B cell (primary cell): ENCODE measurements around the gene XYLT1. TPM values are rescaled to one million over a fixed set of nuclear protein-coding genes. Genes with fewer than 3 reads are reported as not detected.

Experiments used
- ATAC-seq: fragments of 200-7000 bp; cut with Tn5 transposase; one replicate; pipeline ENCODE4 v1.10.0; 2021; ENCODE audit warnings: low read depth, mild to moderate bottlenecking, moderate number of reproducible peaks, moderate library complexity
- CTCF ChIA-PET: fragments of 350-600 bp; sonication (Branson Sonifier 250); formaldehyde crosslinking; loops from one replicate; lab custom pipeline; 2021; ENCODE audit warnings: antibody characterized with exemption, inconsistent platforms; lab: Charles Lee
- POLR2A ChIA-PET: fragments of 350-600 bp; sonication (Branson Sonifier 250); formaldehyde crosslinking; loops from one replicate; lab custom pipeline; 2021; ENCODE audit warnings: antibody characterized with exemption; lab: Charles Lee
- DNase-seq: peaks from one replicate; pipeline ENCODE4 v3.0.0; 2013
- H2AFZ ChIP-seq: 2 replicates; pipeline ENCODE4 v1.6.1; 2012; ENCODE audit warnings: mild to moderate bottlenecking, low read depth, low read length; ENCODE audit not compliant: insufficient read depth, poor library complexity, severe bottlenecking
- H3K27ac ChIP-seq, 2 donors: 1 replicate in 1 of 2; 2 replicates in 1 of 2; pipeline ENCODE4 v1.5.1; 2012 to 2013; ENCODE audit warnings: low read length in 2 of 2, mild to moderate bottlenecking in 2 of 2, moderate library complexity in 1 of 2
- H3K27me3 ChIP-seq, 4 experiments: fragments of 200-600 bp in 1 of 4; sonication (generic) in 1 of 4; replicated peaks in 1 of 4; 1 replicate in 2 of 4; 2 replicates in 2 of 4; pipeline versions ENCODE4 v1.6.1 to v1.7.0; 2013 to 2016; ENCODE audit warnings: low read length in 3 of 4, mild to moderate bottlenecking in 2 of 4, mixed read lengths in 1 of 4, moderate library complexity in 1 of 4; ENCODE audit not compliant: insufficient read depth in 4 of 4, control insufficient read depth in 3 of 4; ENCODE audit errors: control extremely low read depth in 1 of 4
- H3K36me3 ChIP-seq, 2 experiments: replicated peaks in 1 of 2; 1 replicate in 1 of 2; 2 replicates in 1 of 2; pipeline versions ENCODE4 v1.6.1 to v1.7.1; 2013; ENCODE audit warnings: low read length in 1 of 2; ENCODE audit not compliant: insufficient read depth in 2 of 2, control insufficient read depth in 1 of 2; ENCODE audit errors: control extremely low read depth in 1 of 2, extremely low read depth in 1 of 2
- H3K4me1 ChIP-seq, 2 donors: fragments of 200-600 bp in 1 of 2; sonication (generic) in 1 of 2; 1 replicate in 1 of 2; 2 replicates in 1 of 2; pipeline versions ENCODE4 v1.5.1 to v1.6.1; 2013 to 2017; ENCODE audit warnings: low read length in 2 of 2; ENCODE audit not compliant: control insufficient read depth in 2 of 2, insufficient read depth in 2 of 2
- H3K4me2 ChIP-seq: replicated peaks from 2 replicates; pipeline ENCODE3; 2012; ENCODE audit warnings: mild to moderate bottlenecking, low read depth, low read length; ENCODE audit not compliant: poor library complexity, severe bottlenecking
- H3K4me3 ChIP-seq, 5 experiments: fragments of 200-600 bp in 1 of 5; sonication (generic) in 1 of 5; 1 replicate in 3 of 5; 2 replicates in 2 of 5; pipeline versions ENCODE4 v1.5.1 to v1.7.0; 2011 to 2016; ENCODE audit warnings: low read length in 4 of 5, mild to moderate bottlenecking in 4 of 5, low read depth in 2 of 5, control low read depth in 1 of 5, moderate library complexity in 1 of 5; ENCODE audit not compliant: insufficient read depth in 1 of 5; ENCODE audit errors: control extremely low read depth in 1 of 5, extremely low read depth in 1 of 5
- H3K79me2 ChIP-seq: fragments of 200-600 bp; sonication (generic); one replicate; pipeline ENCODE4 v1.6.0; 2016; ENCODE audit warnings: low read length; ENCODE audit not compliant: control insufficient read depth, insufficient read depth
- H3K9ac ChIP-seq: fragments of 200-600 bp; sonication (generic); 2 replicates; pipeline ENCODE4 v1.6.1; 2017; ENCODE audit warnings: mild to moderate bottlenecking, low read length, moderate library complexity
- H3K9me3 ChIP-seq, 3 donors: one replicate each; pipeline versions ENCODE4 v1.6.1 to v1.7.1; 2013; ENCODE audit warnings: low read length in 2 of 3; ENCODE audit not compliant: control insufficient read depth in 2 of 3, insufficient read depth in 1 of 3; ENCODE audit errors: control extremely low read depth in 1 of 3
- H4K20me1 ChIP-seq: 2 replicates; pipeline ENCODE4 v1.6.0; 2012; ENCODE audit warnings: mild to moderate bottlenecking, low read length; ENCODE audit not compliant: insufficient read depth, control insufficient read depth, poor library complexity, severe bottlenecking
- H3K27ac Mint-ChIP-seq: one replicate; pipeline ENCODE4 v1.8.0; 2021; ENCODE audit warnings: mixed read lengths
- H3K27me3 Mint-ChIP-seq: one replicate; pipeline ENCODE4 v1.8.0; 2021; ENCODE audit warnings: mixed read lengths
- H3K4me1 Mint-ChIP-seq: one replicate; pipeline ENCODE4 v1.8.0; 2021; ENCODE audit warnings: mixed read lengths
- H3K4me3 Mint-ChIP-seq: one replicate; pipeline ENCODE4 v1.8.0; 2021; ENCODE audit warnings: mixed read lengths
- H3K9me3 Mint-ChIP-seq: one replicate; pipeline ENCODE4 v1.8.0; 2022; ENCODE audit warnings: mixed read lengths; ENCODE audit not compliant: insufficient read depth
- CTCF ChIP-seq: fragments of 200-600 bp; IDR thresholded peaks from one replicate; pipeline ENCODE4 v1.8.0; 2022; ENCODE audit warnings: antibody characterized with exemption, mild to moderate bottlenecking
- EZH2 ChIP-seq: IDR thresholded peaks from 2 replicates; pipeline ENCODE4 v1.6.1; 2012; ENCODE audit warnings: borderline replicate concordance, low read depth, mild to moderate bottlenecking, moderate library complexity, low read length; ENCODE audit not compliant: insufficient read depth, poor library complexity, severe bottlenecking
- WGBS: methylation state at CpG from one replicate; pipeline ENCODE4 v1.1.5; 2013; ENCODE audit warnings: missing lambda C conversion rate; ENCODE audit not compliant: insufficient coverage; 5-methylcytosine and 5-hydroxymethylcytosine counted together
- intact Hi-C: fragments of 100-400 bp; cut with micrococcal nuclease; formaldehyde crosslinking; loops from one replicate; pipeline ENCODE4 v1.10.0; 2022
- polyA plus RNA-seq: library from polyadenylated mRNA; depleted of rRNA; stranded (reverse); fragments of >200 nt; gene quantifications from 2 replicates; pipeline ENCODE4 v1.2.3, GENCODE V29; 2012
- total RNA-seq, 2 donors: library from RNA; stranded (reverse); fragments of 120-200 nt in 1 of 2; gene quantifications; 1 replicate in 1 of 2; 2 replicates in 1 of 2; pipeline versions ENCODE4 v1.2.3 to v1.2.4, GENCODE V29; 2013 to 2022

The XYLT1 gene
- total and polyA plus RNA-seq, 2 donors (not counting 1 experiment from before 2014, with no cell fraction given), result 8.7 to 59.6 TPM

- peaks cover 35 to 51% of the 10 kb centered on the region in 2 donors for H3K4me1 ChIP-seq
- H3K9me3 ChIP-seq, result peaks cover 0 to 3% (median 2%) of the 10 kb centered on the region in 3 donors
- peaks cover 71% of the 10 kb centered on the region for H3K79me2 ChIP-seq
- POLR2A ChIA-PET, result no interaction called here
- Mint-ChIP-seq H3K27ac (no peak overlapping the region), H3K4me1 (peaks cover 54% of the 10 kb centered on the region), H3K9me3 (no peaks in the 10 kb centered on the region), H3K4me3 (no peak overlapping the region), H3K27me3 (no peaks in the 10 kb centered on the region)
- intact Hi-C loops, result no loop called here
- DNase-seq, result no peak
- CTCF ChIA-PET, result interaction anchor here (1.4 to 1.8 kb wide), 3 partner anchors 31 to 106 kb away, joined by 3 to 7 read pairs (median 4); no protein-coding TSS in a partner anchor
- no peak overlapping the region for H3K4me3 ChIP-seq
- no peak for TF ChIP-seq EZH2
- no peak for TF ChIP-seq CTCF
- peak overlapping the region; percentile 59 for H3K4me2 ChIP-seq
- H2AFZ ChIP-seq, result no peak overlapping the region
- peak overlapping the region in 1 of 2 donors; percentile 67 for H3K27ac ChIP-seq
- ATAC-seq, result no peak
- WGBS, result 91% methylated on average over 5 of the region's 5 CpGs
- no peaks in the 10 kb centered on the region for H4K20me1 ChIP-seq
- H3K27me3 ChIP-seq, result no peaks in the 10 kb centered on the region
- H3K9ac ChIP-seq, result no peak overlapping the region
- H3K36me3 ChIP-seq, result peaks cover 0 to 7% of the 10 kb centered on the region in 2 experiments
These were observed 62.5 kb downstream of the XYLT1 start for GRCh38 chr16:17408296-17408695.

- peaks cover 71% of the 10 kb centered on the region for H3K79me2 ChIP-seq
- CTCF ChIA-PET, result interaction anchor here (1.6 kb wide), 1 partner anchor 60 kb away, joined by 4 read pairs; no protein-coding TSS in a partner anchor
- H3K9me3 ChIP-seq, result peaks cover 0 to 3% (median 2%) of the 10 kb centered on the region in 3 donors
- no peak overlapping the region for H3K4me3 Mint-ChIP-seq
- H2AFZ ChIP-seq, result no peak overlapping the region
- no peaks in the 10 kb centered on the region for H3K9me3 Mint-ChIP-seq
- TF ChIP-seq EZH2, result no peak
- TF ChIP-seq CTCF, result no peak
- POLR2A ChIA-PET, result no interaction called here
- no peaks in the 10 kb centered on the region for H4K20me1 ChIP-seq
- no peak for ATAC-seq
- no CpG with 5 or more reads among the region's 3 CpGs for WGBS
- H3K27ac Mint-ChIP-seq, result no peak overlapping the region
- intact Hi-C loops, result no loop called here
- H3K27ac ChIP-seq, result no peak overlapping the region
- H3K9ac ChIP-seq, result no peak overlapping the region
- no peaks in the 10 kb centered on the region for H3K27me3 Mint-ChIP-seq
- no peak overlapping the region for H3K4me3 ChIP-seq
- peaks cover 26 to 41% of the 10 kb centered on the region in 2 donors for H3K4me1 ChIP-seq
- no peak overlapping the region for H3K4me2 ChIP-seq
- peaks cover 0 to 7% of the 10 kb centered on the region in 2 experiments for H3K36me3 ChIP-seq
- H3K4me1 Mint-ChIP-seq, result peaks cover 47% of the 10 kb centered on the region
- DNase-seq, result no peak
- H3K27me3 ChIP-seq, result no peaks in the 10 kb centered on the region
These were observed 63.4 kb downstream of the XYLT1 start for GRCh38 chr16:17407321-17407720.
